GM12801 (cell line): ENCODE data around the gene OSBPL3.

Experiments used
- TF ChIP-seq, protein P1 (sequence below): IDR thresholded peaks from one replicate; pipeline ENCODE4 v1.5.1; 2011; ENCODE audit warnings: control low read depth; ENCODE audit not compliant: insufficient read length; ENCODE audit errors: extremely low read depth

Gene OSBPL3

DNA sequence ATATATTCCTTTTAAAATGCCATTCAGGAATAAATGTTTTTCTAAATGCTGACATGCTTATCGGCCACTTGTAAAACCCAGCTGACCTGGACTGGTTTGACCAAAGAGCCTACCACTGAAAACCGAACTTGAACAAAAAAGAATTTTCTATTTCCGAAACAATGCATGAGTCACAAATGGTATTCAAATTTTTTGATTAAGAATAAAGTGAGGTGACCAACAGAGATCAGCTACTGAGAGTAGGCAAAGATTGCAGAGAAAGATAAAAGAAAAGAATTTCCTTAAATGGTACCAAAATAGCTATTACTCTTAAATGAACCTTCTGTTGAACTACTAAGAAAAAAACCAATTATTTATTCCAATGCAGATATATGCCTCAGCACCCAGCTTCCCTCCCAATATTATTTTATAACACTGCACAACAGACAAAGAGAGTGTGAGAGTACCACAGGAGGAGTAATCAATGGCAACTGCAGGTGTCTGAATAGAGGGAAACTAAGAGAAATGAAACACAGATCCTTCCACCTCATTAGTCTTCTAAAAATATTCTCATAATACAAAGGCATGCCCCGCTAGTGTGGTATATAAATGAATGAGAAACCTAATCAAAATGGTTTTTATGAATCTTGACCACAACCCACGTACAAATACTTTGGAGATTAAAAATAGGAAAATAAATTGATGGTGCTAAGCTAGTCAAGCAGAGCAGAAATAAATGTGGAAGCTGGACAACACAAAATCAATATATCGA is 20.1 kb downstream of the OSBPL3 start:
- TF ChIP-seq, protein P1, sequence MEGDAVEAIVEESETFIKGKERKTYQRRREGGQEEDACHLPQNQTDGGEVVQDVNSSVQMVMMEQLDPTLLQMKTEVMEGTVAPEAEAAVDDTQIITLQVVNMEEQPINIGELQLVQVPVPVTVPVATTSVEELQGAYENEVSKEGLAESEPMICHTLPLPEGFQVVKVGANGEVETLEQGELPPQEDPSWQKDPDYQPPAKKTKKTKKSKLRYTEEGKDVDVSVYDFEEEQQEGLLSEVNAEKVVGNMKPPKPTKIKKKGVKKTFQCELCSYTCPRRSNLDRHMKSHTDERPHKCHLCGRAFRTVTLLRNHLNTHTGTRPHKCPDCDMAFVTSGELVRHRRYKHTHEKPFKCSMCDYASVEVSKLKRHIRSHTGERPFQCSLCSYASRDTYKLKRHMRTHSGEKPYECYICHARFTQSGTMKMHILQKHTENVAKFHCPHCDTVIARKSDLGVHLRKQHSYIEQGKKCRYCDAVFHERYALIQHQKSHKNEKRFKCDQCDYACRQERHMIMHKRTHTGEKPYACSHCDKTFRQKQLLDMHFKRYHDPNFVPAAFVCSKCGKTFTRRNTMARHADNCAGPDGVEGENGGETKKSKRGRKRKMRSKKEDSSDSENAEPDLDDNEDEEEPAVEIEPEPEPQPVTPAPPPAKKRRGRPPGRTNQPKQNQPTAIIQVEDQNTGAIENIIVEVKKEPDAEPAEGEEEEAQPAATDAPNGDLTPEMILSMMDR: no peak

DNA sequence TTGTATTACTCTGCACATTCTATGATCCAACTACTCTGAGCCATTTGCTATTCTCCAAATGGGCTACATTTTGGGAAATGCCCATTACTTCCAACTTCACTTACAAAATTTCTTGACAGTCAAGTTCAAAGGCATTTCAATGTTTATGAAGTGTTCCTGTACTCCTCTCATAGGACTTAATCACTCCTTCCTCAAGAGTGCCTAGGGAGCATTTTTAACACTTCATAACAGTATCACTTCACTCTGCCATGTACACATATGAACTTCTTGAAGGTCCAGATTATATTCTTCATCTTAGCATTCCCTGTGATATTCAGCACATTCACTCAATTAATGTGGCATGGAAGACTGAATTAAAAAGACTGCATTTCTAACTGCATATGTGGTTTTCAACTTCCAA is 21.6 kb downstream of the OSBPL3 start:
- TF ChIP-seq, protein P1: no peak

DNA sequence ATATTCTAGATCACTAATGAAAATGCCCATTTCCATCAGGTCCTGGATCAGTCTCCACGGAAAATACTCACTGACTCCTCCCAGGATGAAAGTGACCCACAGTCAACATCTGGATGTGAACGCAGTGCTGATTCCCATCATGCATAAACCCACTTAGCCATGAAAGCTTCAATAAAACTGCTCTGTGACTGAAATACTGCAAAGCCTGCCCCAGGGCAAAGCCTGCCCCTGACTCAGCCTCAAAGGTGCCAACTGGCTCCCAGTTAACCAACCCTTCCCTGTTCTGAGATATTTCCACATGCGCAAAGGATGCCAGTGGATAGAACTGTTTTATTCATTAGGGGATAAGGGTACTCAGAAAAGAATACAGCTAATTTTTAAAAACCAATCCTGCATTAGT is 24.0 kb downstream of the OSBPL3 start:
- TF ChIP-seq, protein P1: no peak

DNA sequence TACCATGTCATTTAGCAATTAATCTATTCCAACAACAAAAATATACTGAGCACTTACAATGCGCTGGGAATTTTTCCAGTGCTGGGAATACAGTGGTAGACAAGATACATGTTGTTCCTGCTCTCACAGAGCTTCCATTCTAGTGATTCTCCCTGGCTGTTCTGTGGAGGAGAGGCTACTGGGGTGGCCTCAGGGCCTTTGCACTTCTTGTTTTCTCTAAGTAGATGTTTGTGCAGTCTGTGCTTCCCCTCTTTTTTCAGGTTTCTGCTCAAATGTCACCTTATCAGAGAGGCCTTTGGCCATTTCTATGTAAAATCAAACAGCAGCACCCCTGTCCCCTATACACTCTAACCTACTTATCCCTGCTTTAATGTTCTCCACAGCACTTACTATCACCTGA is 24.7 kb downstream of the OSBPL3 start:
- TF ChIP-seq, protein P1: no peak

DNA sequence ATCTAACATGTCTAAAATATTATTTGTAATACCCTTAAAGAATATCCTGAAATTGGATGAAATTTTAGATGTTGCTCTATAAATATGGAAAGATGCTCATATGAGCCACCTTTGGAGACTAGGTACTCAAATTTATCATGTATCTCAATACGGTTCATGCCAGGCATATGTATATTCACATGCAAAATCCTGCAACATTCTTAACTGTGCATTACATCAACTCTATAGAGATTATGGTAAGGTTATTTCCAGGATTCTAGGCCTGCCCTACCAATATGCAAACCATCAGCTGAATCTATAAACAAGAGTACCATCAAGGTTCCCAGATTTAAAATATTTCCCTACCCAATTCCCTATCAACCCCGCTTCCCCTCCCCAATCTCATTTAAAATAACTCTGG is 27.5 kb downstream of the OSBPL3 start:
- TF ChIP-seq, protein P1: no peak

DNA sequence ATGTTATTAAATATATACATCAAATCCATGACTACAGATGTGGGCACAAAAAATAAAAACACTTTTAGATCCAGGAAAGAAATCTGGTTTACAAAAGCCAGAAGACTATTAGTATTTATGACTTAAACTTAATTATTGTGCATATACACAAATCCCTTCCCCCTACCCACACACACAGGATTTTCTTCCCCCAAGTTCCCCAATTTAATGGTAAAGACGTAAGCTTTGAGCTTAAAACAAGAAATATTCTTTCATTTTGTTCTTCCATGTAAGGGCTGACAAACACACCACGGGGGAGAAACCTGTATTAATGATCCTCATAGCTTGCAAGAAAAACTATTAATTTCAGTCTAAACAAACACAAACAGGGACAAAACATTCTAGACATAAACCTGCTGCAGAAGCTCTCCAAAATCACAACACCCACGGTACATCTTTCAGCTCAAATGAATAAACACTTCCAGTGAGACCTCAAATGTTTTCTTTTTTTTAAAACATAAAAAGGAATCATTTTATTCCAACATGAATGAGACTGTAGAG is 28.5 kb downstream of the OSBPL3 start:
- TF ChIP-seq, protein P1: no peak

DNA sequence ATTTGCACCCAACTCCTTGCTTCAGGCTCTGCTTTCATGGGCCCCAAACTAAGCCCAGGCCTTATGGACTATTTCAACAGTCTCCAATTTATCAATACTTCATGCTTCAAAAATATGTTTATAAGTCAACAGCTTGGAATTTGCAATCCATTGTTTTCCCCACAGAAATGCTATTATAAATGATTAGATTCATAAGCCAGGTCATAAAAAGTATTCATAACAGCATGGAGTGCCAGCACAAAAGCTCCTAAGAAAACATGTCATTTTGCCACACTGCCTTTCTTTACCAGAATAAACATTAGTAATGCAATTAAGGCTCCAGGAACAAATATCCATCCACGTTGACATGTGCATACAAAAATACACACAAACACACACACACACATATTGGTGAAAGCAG is 30.1 kb downstream of the OSBPL3 start:
- TF ChIP-seq, protein P1: no peak
